GM19463 (cell line): Measurements from ENCODE around the gene TIGD3.

Source experiments
- ATAC-seq: cut with Tn5 transposase; IDR thresholded peaks from one replicate; pipeline ENCODE4 v1.9.1; 2021; ENCODE audit warnings: mild to moderate bottlenecking, moderate library complexity; ENCODE audit not compliant: unreplicated experiment

The TIGD3 gene

DNA sequence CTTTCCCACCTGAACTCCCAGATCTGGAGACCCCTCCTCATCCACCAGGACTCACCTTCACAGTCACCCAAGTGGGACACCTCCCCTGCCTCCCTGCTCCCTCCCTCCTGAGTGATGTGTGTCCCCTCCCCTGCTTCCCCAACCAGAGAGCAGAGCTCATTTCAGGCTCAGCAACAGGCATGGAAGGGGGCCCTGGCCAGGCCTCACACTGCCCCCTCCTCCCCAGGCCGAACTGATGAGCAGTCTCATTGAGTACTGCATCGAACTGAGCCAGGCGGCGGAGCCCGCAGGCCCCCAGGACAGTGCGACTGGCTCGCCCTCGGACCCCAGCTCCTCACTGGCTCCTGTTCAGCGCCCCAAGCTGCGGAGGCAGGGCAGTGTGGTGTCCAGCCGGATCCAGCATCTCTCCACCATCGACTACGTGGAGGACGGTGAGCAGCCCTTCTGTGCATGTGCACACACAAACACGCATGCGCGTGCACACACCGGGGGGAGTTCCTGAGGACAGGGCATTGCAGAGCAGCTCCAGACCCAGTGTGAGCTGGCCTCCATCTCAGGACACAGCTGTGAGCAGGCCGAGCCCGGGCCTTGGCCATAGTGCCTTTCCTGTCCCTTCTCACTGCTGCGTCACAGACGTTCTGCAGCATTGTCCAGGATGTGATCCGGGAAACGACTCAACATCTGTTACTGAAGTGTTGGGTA lies 50.2 kb downstream of the TIGD3 start:
- no peak for ATAC-seq
